Activated CD4-positive, CD25-positive, alpha-beta regulatory T cell (primary cell): ENCODE measurements around the gene GAL3ST2.
"Not testable (repeated sequence)": the region's sequence is repeated elsewhere in the genome, so short reads cannot be mapped to it uniquely, and the experiment has no call there.

Experiments used
- DNase-seq, 4 experiments: peaks; one replicate each; lab custom pipeline; 2025; lab: John Stamatoyannopoulos, UW

GAL3ST2 gene

DNA sequence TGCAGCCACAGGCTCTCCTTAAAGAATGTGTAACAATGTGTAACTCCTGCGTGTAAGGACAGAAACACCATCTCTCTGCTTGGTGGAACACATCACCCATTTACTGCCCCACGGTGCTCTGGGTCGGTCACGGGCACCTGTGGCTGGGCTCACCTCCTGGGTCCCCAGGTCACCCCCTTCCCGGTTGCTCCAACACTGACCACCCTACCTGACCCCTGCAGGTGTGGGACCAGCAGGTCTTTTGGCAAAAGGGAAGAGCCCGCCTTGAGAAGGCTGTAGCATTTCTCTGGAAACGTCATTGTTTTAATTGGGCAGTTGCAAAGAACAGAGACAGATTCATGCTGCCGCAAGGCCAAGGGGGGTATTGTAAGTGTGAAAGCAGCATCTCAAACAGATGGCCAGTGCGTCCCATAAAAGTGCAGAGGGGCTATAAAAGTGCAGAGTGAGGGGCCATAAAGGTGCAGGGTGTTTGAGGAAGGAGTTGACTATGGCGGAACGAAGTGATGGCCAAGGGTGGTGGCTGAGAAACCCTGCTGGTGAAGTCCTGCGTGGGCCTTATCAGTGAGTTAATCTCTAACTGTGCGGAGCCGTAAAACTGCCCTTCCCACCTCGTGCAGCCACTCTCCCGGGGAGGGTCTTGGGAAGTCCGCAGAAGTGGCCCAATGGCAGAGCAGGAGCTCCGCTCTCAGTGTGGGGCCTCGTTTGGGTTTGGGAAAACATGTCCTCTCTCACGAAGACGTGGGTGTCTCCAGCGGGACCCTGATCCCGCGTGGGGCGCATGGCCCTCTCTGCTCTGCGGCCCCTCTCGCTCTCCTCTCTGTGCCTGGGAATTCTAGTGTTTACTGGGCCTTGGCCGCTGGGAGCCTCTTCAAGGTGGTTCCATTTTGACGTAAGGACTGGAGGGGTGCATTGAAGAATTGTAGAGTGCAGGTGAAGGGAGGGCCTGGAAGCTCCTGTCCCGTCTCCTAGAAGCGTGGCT, 18.7 kb downstream of the GAL3ST2 start:
- no peak for DNase-seq

DNA sequence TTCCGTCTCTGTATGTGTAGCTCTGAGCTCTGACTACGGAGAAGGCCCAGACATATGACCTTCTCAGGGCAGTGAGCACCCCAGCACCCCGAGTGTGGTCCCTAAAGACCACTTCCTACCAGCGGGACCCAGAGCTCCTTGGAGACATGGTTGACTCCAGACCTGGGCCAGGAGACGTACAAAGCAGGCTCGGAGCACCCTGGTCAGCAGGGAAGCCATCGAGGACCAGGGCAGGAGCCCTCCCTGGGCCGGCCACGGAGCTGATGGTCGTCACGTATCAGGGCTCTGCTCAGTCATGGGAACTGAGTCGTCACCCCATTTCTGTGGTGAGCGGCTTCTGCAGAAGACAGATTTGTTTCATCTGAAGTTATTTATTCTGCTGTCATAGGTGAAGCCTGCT, 19.6 kb downstream of the GAL3ST2 start:
- no peak for DNase-seq

DNA sequence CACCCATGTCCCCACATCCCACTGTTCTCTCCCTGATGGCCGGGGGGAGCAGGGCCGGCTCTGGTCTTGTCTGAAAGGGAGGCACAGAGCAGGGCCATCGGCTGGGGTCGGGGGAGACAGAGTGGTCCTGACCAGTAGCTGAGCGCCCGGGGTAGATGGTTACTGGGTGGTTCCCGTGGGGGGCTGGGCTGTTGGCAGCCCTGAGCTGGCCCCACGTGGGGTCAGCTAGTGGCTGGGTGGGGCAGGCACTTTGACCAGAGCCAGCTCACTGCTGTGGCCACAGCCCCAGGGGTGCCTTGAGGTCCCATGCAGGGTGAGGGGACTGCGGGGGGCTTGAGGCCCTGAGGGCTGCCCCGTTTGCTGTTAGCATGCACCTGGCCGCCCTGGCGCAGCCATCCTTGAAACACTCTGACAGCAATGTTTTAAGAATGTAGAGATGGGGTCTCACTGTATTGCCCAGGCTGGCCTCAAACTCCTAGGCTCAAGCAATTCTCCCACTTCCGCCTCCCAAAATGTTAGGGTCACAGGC, 20.1 kb downstream of the GAL3ST2 start:
- DNase-seq, result no peak

DNA sequence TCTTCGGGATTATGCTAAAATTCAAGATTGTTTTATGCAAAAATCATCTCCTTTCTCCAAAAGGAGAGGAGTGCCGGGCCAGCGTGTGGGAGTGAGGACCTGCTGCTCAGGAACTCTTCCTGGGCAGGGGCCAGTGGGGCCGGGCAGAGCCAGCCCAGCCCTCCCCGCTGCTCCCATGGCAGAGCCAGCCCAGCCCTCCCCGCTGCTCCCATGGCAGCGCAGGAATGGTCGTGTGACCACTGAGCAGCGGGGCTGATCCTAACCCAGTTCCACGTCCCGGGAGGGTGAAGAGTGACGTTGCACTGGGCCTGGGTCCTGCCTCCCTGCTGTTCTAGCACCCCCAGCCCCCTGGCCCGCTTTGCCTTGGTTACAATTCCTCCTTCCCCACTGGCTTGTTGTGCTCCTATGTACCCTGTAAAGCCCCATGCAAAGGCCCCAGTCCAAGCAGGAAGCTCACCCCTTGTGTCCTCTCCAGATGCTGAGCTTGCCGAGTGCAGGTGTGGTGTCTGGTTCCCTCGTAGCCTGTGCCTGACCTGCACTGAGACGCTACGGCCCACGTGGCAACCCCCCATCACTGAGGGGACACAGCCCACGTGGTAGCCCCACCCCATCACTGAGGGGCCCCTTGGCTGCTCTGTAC, 20.9 kb downstream of the GAL3ST2 start:
- DNase-seq, result no peak

DNA sequence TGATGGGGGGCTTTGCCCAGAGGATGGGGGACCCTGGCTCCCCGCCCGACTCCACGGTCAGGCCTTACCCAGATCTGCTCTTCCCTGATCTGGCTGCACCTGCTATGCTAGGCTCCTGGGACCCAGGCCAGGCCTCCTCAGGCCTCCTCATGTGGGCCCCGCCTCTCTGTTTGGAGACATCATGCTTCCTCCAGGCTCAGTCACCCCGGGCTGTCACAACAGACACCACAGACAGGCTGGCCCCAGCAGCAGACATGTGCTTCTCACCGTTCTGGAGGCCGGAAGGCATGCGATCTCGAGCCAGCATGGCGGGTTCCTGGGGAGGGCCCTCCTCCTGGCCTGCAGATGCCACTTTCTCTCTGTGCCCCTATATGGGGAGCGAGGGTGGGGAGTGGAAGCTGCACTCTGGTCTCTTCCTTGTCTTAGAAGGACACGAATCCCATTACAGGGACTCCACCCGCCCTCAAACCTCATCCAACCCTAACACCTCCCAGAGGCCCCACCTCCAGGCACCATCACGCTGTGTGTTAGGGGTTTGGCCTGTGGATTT, 21.5 kb downstream of the GAL3ST2 start:
- DNase-seq, result no peak

DNA sequence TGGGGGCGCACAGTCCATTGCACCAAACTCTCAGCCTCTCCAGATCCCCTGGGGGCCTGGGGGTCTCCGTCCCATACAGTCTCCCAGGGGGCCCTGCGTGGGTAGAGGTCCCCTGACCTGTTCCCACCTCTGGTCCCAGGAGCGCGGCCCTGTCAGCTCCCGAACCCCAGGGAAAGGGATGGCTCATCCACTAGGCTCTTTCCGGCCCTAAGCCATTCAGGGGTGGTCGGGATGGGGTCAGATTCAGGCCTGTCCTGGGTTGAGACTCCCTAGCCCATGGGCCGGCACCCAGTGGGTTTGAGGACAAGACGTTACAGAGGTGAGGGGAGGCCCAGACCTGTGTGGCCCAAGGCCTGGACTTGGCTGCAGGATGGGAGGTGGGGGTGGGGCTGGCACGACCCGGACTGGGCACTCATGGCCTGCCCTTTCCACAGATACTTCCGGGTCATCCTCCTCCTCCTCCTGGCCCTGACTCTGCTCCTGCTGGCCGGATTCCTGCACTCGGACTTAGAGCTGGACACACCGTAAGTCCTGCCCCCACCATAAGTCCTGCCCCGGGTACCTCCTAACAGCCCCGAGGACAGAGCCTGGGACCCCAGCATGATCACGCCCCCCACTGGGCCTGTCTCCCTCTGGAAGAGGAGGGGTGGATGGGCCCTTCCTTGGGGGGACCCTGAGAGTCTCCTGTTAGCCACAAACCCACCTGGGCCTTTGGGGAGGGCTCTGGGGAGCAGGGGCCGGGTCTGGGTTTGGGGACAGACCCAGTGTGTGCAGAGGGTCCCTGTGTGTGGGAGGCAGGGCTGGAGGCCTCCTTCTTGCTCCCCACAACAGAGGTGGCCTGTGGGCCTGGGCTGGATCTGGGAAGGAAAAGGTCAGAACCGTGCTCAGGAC, 22.3 kb downstream of the GAL3ST2 start:
- DNase-seq, result no peak

DNA sequence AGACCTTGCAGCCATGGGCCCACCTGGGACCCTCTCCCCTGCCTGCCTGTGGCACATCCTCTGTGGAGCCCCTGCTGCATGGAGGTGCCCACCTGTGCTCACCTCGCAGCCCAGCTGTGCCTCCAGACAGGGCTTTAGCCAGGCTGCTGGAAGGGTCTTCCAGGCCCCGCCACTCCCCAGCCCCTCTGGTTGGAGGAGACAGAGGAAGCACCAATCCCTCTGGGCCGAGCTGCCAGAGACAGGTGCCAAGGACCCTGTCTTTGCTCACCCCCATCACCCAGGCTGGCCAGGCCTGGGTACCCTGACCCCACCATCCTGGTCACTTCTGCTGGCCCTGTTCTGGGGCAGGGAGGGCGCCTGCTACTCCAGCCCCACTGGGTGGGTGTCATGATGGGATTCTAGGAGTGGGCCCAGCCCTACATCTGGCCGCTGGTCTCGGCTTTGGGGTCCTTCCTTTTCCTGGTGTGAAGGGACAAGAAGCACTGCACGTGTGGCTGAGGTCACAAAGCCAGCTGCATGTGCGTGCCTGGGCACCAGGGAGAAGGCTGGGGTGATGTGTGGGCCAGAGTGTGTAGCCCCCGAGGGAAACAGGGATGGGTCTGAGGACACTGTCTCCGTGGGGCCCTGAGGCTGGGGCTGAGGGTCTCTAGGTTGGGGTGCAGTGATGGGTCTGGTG, 23.0 kb downstream of the GAL3ST2 start:
- DNase-seq, result no peak

DNA sequence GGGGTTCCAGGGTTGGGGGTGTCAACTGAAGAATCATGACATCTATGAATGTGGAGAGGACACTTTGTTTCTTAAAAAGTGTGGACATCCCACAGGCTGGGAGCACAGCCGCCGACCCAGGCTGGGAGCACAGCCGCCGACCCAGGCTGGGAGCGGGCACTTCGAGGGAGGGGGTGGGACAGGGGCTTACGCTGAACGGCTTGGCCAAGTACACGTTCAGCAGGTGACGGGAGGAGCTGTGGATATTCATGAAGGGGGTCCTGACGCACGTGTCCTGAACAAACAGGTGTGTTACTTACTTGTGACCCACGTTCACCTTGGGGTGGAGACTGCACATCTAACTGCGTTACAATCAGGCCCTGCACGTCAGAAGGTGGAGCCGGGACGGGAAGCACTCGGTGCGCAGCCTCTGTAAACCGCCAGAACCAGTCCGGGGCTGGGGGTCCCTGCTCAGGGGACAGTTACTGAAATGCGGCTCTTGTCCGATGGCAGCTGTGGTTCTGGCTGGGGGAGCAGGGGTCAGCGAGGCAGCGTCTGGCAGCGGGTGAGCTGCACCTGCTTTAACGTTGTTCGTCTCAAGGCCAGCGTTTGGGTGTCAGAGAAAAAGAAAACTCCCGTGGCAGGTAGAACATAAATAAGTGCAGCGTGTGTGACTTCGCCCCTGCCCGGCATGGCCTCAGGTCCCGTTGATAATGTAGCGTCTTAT, 23.7 kb downstream of the GAL3ST2 start:
- not testable (repeated sequence) for DNase-seq

DNA sequence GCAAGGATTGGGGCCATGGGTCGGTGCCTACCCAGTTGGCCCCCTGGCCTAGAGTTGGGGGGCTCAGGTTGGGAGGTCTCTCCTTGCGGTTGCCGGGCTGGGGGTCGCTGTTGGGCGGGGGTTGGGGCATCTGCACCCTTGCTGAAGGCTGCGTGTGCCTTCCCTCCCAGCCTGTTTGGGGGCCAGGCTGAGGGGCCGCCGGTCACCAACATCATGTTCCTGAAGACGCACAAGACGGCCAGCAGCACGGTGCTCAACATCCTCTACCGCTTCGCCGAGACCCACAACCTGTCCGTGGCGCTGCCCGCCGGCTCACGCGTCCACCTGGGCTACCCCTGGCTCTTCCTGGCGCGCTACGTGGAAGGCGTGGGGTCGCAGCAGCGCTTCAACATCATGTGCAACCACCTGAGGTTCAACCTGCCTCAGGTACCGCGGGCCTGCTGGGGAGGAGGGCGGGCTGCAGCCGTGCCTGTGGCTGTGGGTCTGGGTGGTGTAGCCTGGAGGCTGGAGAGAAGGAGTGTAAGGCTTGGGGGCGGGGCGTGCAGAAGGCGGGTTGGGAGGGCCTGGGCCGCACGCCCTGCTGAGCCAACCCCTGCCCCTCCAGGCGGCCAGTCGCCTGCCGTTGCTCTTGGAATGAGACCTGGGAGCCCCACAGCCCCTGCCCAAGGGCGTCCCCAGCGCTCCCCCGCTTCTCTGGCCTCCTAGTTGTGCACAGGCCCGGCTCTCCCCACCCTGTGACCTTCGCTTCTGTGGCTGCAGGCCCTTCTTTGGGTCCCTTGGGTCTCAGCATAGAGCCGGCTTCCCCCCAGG, 25.2 kb downstream of the GAL3ST2 start:
- no peak for DNase-seq

DNA sequence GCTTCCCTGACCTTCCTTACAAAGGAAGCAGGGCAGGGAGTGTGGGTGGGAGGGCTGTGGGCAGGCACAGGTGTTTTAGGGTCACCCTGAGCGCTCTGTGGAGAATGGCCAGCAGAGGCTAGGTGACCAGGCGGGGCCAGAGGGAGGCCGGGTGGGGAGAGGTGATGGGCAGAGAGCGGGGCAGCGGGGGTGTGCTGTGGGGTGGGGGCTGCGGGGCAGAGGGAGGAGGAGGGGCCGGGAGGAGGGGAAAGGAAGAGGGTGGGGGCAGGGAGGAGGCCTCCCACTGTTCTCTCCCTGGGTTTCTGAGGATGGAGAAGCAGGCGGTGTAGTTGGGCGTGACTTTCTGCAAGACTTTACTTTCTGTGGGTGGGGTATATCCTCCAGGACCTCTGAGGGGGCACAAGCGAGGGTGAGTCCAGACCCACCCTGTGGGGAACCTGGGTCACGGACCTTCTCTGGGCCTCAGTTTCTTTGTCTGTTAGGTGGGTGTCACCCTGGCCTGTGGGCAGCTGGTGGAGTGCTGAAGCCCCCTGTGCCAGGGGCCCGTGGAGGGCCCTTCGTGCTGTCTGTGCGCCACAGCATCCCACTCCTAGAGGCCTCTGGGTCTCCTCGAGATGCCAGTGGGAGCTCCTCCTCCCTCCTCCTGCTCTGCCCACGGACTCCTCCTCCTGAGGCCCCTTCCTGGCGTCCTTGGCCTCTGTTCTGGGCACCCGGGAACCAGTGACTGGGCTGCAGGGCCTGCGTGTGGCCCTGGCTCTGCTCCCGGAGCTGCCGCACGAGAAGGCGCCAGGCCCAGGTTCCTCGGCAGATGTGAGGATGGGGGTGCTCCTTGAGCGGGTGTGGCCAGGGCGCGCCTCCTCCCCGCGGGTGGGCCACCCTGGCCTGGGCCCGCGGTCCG, 26.0 kb downstream of the GAL3ST2 start:
- DNase-seq, result no peak

DNA sequence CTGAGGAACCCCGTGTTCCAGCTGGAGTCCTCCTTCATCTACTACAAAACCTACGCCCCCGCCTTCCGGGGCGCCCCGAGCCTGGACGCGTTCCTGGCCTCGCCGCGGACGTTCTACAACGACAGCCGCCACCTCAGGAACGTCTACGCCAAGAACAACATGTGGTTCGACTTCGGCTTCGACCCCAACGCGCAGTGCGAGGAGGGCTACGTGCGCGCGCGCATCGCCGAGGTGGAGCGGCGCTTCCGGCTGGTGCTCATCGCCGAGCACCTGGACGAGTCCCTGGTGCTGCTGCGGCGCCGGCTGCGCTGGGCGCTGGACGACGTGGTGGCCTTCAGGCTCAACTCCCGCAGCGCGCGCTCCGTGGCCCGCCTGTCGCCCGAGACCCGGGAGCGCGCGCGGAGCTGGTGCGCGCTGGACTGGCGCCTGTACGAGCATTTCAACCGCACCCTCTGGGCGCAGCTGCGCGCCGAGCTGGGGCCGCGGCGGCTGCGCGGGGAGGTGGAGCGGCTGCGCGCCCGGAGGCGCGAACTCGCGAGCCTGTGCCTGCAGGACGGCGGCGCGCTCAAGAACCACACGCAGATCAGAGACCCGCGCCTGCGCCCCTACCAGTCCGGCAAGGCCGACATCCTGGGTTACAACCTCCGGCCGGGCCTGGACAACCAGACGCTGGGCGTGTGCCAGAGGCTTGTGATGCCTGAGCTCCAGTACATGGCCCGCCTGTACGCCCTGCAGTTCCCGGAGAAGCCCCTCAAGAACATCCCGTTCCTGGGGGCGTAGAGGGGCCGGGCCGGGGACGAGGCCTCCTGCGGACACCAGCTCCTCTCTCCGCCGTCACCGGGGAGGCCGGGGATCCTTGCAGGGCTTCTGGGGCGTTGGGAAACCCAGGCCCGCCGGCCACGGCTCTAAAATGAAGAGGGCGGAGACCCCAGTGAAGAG, 27.0 kb downstream of the GAL3ST2 start:
- no peak for DNase-seq

DNA sequence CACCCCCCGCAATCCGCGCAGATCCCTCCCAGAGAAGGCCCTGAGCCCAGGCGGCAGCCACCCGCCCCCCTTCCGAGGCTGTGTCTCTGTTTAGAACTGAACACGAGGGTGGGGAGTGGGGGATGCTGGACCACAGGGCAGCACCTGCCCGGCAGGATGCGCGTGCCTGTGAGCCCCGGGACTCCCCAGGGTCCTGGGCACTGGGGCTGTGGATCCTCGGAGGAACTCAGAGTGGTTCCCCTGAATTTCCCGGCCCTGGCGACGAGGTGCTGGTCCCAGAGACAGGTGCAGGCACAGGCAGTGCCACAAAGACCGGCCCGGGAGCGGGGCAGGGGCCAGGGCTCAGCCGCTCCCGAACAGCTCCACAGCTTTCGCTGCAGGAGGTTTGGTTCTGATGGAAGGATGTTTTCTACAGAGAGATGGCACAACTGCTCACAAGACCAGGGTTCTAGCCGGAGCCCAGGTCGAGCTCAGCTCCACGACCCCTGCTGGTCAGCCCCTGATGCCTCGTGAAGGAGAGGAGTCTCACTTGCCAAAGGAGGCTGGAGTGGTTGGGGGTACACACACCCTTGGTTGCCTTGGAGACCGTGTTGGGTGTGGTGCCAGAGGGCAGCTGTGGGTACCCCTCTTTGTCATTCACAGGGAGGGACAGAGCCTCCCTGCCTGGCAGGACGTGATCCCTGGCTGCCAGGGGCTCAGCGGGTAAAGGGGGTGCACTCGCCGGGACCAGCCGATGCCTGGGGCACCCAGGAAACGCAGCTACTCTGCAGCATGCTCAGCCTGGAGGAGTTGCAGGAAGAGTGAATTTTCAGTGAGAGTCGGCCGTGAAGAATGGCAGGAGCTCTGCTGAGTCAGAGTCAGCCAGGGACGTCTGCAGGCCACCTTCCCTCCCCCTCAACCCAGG, 28.0 kb downstream of the GAL3ST2 start:
- no peak for DNase-seq

DNA sequence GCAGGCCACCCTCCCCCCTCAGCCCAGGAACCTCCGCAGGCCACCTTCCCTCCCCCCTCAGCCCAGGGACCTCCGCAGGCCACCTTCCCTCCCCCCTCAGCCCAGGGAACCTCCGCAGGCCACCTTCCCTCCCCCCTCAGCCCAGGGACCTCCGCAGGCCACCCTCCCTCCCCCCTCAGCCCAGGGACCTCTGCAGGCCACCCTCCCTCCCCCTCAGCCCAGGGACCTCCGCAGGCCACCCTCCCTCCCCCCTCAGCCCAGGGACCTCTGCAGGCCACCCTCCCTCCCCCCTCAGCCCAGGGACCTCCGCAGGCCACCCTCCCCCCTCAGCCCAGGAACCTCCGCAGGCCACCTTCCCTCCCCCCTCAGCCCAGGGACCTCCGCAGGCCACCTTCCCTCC, 29.6 kb downstream of the GAL3ST2 start:
- not testable (repeated sequence) for DNase-seq

DNA sequence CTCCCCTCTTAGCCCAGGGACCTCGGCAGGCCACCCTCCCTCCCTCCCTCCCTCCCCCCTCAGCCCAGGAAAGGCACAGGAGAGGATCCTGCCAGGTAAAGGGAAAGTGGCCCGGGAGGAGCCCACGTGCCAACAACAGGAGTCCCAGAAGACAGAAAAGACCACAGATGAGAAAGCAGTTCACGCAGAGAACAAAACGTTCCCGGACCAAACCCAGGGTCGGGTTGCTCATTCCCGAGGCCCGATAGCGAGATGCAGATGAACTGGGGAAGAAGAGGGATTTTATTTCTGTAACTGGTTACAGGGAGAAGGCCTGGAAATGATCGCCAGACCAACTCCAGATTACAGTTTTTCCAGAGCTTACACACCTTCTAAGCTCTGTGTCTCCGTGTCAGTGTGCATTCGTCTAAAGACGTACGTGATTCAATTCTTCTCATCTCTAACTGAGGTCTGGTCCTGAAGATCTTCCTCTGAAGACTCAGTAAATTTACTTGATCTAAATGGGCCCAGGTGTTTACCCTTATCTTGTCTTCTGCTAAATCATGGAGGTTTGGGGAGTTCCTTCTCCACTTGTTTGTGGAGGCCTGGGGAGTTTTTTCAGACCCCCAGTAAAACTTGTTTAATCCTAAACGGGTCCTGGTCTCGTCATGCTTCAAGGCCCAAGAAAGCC, 31.6 kb downstream of the GAL3ST2 start:
- DNase-seq, result no peak

DNA sequence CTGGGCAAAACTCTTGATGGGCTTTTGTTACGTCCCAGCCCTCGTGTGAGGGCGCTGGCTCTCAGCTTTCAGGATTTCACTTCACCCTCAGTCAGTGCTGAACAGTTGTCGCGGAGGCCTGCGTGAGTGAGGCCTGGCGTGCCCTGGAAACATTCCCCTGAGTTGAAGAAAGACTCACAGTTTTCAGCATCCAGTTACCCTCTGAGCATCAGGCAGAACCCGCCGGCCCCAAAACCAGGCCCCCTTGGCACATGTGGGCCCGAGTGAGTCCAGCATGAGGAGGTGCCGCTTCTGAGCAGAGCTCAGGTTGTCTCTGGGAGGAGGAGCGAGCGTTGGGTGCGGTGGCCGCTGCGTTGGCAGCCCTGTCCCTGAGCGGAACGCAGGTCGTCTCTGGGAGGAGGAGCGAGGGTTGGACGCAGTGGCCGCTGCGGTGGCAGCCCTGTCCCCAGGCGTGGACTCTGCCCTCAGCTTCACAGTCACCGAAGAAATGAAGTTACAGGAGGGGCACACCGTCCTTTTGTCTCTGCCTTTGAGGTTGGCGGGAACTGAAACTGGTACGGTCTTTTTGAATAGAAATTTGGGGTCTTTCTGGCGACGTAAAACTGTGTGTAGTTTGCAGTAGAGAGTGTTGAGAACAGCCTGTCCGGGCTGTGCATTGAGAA, 32.2 kb downstream of the GAL3ST2 start, which contains the start of gene NEU4:
NEU4 (plus strand) TSS at position 473 of the 662 bp plus-strand sequence. CDS start 5,292 bp downstream, outside the sequence.
- no peak for DNase-seq
